Fibroblast of lung (primary cell): ENCODE data around the gene METRNL. TPM values are rescaled to one million over a fixed set of nuclear protein-coding genes. Genes with fewer than 3 reads are reported as not detected.
"Not testable (repeated sequence)": the region's sequence is repeated elsewhere in the genome, so short reads cannot be mapped to it uniquely, and the experiment has no call there.

ENCODE experiments used
- DNase-seq, 2 donors: peaks; one replicate each; pipeline versions ENCODE4 v3.0.0 to v3.0.0-alpha.2; 2010; ENCODE audit warnings: low read depth in 2 of 2
- H2AFZ ChIP-seq: 2 replicates; pipeline ENCODE4 v1.5.1; 2012; ENCODE audit warnings: low read length, control low read depth, inconsistent platforms
- H3K27ac ChIP-seq: 2 replicates; pipeline ENCODE4 v1.5.1; 2011; ENCODE audit warnings: low read length, control low read depth; ENCODE audit not compliant: insufficient read depth
- H3K27me3 ChIP-seq: 2 replicates; pipeline ENCODE4 v1.5.1; 2011; ENCODE audit warnings: mild to moderate bottlenecking, low read length; ENCODE audit not compliant: control insufficient read depth, insufficient read depth
- H3K36me3 ChIP-seq: 2 replicates; pipeline ENCODE4 v1.5.1; 2011; ENCODE audit warnings: low read length; ENCODE audit not compliant: control insufficient read depth, insufficient read depth
- H3K4me1 ChIP-seq: 2 replicates; pipeline ENCODE4 v1.5.1; 2011; ENCODE audit warnings: low read length; ENCODE audit not compliant: control insufficient read depth, insufficient read depth; ENCODE audit errors: extremely low read depth
- H3K4me2 ChIP-seq: 2 replicates; pipeline ENCODE4 v1.5.1; 2011; ENCODE audit warnings: low read length, control low read depth; ENCODE audit not compliant: insufficient read depth; ENCODE audit errors: extremely low read depth
- H3K4me3 ChIP-seq, 4 experiments: fragments of 200-600 bp in 1 of 4; sonication (generic) in 1 of 4; replicated peaks in 1 of 4; 2 replicates each; pipeline ENCODE4 v1.5.1; 2011 to 2016; ENCODE audit warnings: low read length in 4 of 4, low read depth in 3 of 4, mild to moderate bottlenecking in 3 of 4, control low read depth in 2 of 4, inconsistent platforms in 1 of 4, mixed read lengths in 1 of 4; ENCODE audit not compliant: insufficient read depth in 1 of 4; ENCODE audit errors: control extremely low read depth in 1 of 4
- H3K79me2 ChIP-seq: 2 replicates; pipeline ENCODE4 v1.5.1; 2012; ENCODE audit warnings: mild to moderate bottlenecking, low read length, inconsistent platforms; ENCODE audit not compliant: control insufficient read depth, insufficient read depth
- H3K9ac ChIP-seq: 2 replicates; pipeline ENCODE4 v1.5.1; 2011; ENCODE audit warnings: mild to moderate bottlenecking, low read length, control low read depth; ENCODE audit not compliant: insufficient read depth
- H3K9me3 ChIP-seq: 2 replicates; pipeline ENCODE4 v1.5.1; 2012; ENCODE audit warnings: low read depth, low read length; ENCODE audit not compliant: control insufficient read depth, insufficient read depth
- H4K20me1 ChIP-seq: 2 replicates; pipeline ENCODE4 v1.5.1; 2011; ENCODE audit warnings: low read length; ENCODE audit not compliant: control insufficient read depth, insufficient read depth; ENCODE audit errors: extremely low read depth
- CTCF ChIP-seq, 2 donors: IDR thresholded peaks in 1 of 2; conservative IDR thresholded peaks in 1 of 2; 1 replicate in 1 of 2; 2 replicates in 1 of 2; pipeline ENCODE4 v1.5.1; 2011 to 2012; ENCODE audit warnings: low read length in 2 of 2, control low read depth in 1 of 2, inconsistent platforms in 1 of 2, low read depth in 1 of 2, mild to moderate bottlenecking in 1 of 2
- EZH2 ChIP-seq: IDR thresholded peaks from 2 replicates; pipeline ENCODE4 v1.5.1; 2012; ENCODE audit warnings: low read length, control low read depth, mild to moderate bottlenecking; ENCODE audit errors: missing control alignments
- polyA plus RNA-seq, 2 donors: library from polyadenylated mRNA; depleted of rRNA in 1 of 2; stranded (reverse) in 1 of 2; unstranded in 1 of 2; fragments of >200 nt; gene quantifications; 2 replicates each; pipeline ENCODE4 v1.2.1, GENCODE V29; 2011 to 2012; ENCODE audit warnings: missing spikeins in 1 of 2
- total RNA-seq: library from RNA; depleted of rRNA; stranded (reverse); fragments of >200 nt; gene quantifications from 2 replicates; pipeline ENCODE4 v1.2.1, GENCODE V29; 2014

METRNL gene
- total and polyA plus RNA-seq, 2 donors (not counting 1 experiment from before 2014, with no cell fraction given), result 27.0 to 120 TPM

GRCh38 chr17:83064732-83065659, 14.4 kb upstream of the METRNL start:
- H3K4me3 ChIP-seq, result no peak overlapping the region
- TF ChIP-seq CTCF (conservative IDR thresholded peaks at IDR 0.05 in 1 of 2, IDR thresholded peaks at IDR 0.05 in 1 of 2; ENCODE audit: low read depth in 1 of 2, low read length in 2 of 2) (no peak), EZH2 (no peak)

GRCh38 chr17:83065660-83066542, 13.5 kb upstream of the METRNL start:
- Histone ChIP-seq H3K9me3 (no peaks in the 10 kb centered on the region), H3K4me2 (no peak overlapping the region), H3K27ac (no peak overlapping the region), H3K27me3 (no peaks in the 10 kb centered on the region), H3K4me1 (no peaks in the 10 kb centered on the region), H4K20me1 (no peaks in the 10 kb centered on the region), H3K4me3 (no peak overlapping the region), H3K36me3 (no peaks in the 10 kb centered on the region), H2AFZ (no peak overlapping the region), H3K79me2 (no peaks in the 10 kb centered on the region), H3K9ac (no peak overlapping the region)
- no peak for DNase-seq
- no peak for TF ChIP-seq EZH2
- TF ChIP-seq CTCF (conservative IDR thresholded peaks at IDR 0.05 in 1 of 2, IDR thresholded peaks at IDR 0.05 in 1 of 2; ENCODE audit: low read depth in 1 of 2, low read length in 2 of 2), result no peak

More at GRCh38 chr17:83064732-83065659, 14.4 kb upstream of the METRNL start:
- Histone ChIP-seq H3K9me3 (no peaks in the 10 kb centered on the region), H3K4me2 (no peak overlapping the region), H2AFZ (no peak overlapping the region), H3K27me3 (no peaks in the 10 kb centered on the region), H4K20me1 (no peaks in the 10 kb centered on the region), H3K36me3 (no peaks in the 10 kb centered on the region), H3K9ac (no peak overlapping the region), H3K27ac (no peak overlapping the region), H3K79me2 (no peaks in the 10 kb centered on the region), H3K4me1 (no peaks in the 10 kb centered on the region)
- DNase-seq, result no peak

- not testable (repeated sequence) for DNase-seq, H3K9ac ChIP-seq, H3K9me3 ChIP-seq, H4K20me1 ChIP-seq, H3K27me3 ChIP-seq, H3K4me1 ChIP-seq, H3K36me3 ChIP-seq, H3K79me2 ChIP-seq, H3K4me3 ChIP-seq, H3K4me2 ChIP-seq, H3K27ac ChIP-seq, H2AFZ ChIP-seq
Measured at GRCh38 chr17:83066543-83066890, 12.9 kb upstream of the METRNL start.
